ENCODE measurements around the gene CAMK1D. TPM values are rescaled to one million over a fixed set of nuclear protein-coding genes. Genes with fewer than 3 reads are reported as not detected.

Gene CAMK1D
- total and polyA plus RNA-seq, 2 experiments from 2014 or later = 2.0 to 3.8 TPM

DNA sequence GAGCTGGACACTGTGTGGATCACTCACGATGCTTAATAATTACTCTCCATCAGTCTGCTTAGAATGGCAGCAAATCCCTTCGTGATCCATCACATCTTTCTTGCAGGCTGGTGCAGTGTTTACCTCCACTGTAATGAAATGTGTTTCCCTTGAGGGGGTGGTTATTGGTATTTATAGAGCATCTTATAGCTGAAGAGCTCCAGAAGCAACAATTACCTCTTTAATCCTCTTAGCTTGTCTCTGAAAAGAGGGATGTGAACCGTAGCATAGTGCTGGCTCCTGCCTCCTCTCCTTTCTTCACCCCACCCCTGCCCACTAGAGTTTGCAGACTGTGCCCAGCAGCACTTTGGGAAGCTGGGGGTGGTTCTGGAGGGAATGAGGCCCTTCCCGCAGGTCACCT is 132.6 kb downstream of the CAMK1D start:
- Histone ChIP-seq H3K9me3 (ENCODE audit: low read depth) (no peaks in the 10 kb centered on the region), H3K36me3 (no peaks in the 10 kb centered on the region), H3K27me3 (no peaks in the 10 kb centered on the region), H3K4me3 (no peak overlapping the region), H3K27ac (peak overlapping the region; percentile 19), H3K4me1 (ENCODE audit: low read depth) (peaks cover 25% of the 10 kb centered on the region)
- TF ChIP-seq, protein P1, sequence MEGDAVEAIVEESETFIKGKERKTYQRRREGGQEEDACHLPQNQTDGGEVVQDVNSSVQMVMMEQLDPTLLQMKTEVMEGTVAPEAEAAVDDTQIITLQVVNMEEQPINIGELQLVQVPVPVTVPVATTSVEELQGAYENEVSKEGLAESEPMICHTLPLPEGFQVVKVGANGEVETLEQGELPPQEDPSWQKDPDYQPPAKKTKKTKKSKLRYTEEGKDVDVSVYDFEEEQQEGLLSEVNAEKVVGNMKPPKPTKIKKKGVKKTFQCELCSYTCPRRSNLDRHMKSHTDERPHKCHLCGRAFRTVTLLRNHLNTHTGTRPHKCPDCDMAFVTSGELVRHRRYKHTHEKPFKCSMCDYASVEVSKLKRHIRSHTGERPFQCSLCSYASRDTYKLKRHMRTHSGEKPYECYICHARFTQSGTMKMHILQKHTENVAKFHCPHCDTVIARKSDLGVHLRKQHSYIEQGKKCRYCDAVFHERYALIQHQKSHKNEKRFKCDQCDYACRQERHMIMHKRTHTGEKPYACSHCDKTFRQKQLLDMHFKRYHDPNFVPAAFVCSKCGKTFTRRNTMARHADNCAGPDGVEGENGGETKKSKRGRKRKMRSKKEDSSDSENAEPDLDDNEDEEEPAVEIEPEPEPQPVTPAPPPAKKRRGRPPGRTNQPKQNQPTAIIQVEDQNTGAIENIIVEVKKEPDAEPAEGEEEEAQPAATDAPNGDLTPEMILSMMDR (IDR thresholded peaks at IDR 0.05; ENCODE audit: low read depth, low read length) = no peak
- DNase-seq (ENCODE audit: low read depth in 1 of 2, low spot score in 1 of 2) = no peak

DNA sequence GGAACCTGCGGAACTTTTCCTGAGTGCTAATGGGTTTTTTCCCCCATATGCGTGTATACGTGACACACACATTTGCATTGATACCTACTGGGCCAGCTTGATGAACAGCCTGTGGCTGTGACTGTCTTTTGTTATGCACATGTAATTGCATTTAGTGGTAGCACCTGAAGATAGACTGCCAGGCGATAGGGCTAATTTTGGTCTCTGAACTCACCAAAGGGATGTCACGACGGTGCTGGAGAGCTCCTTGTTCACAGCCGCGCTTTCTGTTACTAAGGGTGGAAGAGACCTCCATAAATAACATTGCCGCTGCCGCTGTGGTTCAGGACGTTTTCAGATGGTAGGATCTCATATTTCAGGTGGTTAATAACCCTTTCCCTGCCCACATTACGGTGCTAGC is 133.2 kb downstream of the CAMK1D start:
- Histone ChIP-seq H3K4me3 (no peak overlapping the region), H3K36me3 (no peaks in the 10 kb centered on the region), H3K4me1 (ENCODE audit: low read depth) (peaks cover 25% of the 10 kb centered on the region), H3K27me3 (no peaks in the 10 kb centered on the region), H3K9me3 (ENCODE audit: low read depth) (no peaks in the 10 kb centered on the region), H3K27ac (peak overlapping the region; percentile 19)
- peak in 1 of 2 donors; percentile 76 for DNase-seq (ENCODE audit: low read depth in 1 of 2, low spot score in 1 of 2)
- TF ChIP-seq, protein P1 (IDR thresholded peaks at IDR 0.05; ENCODE audit: low read depth, low read length) = no peak

DNA sequence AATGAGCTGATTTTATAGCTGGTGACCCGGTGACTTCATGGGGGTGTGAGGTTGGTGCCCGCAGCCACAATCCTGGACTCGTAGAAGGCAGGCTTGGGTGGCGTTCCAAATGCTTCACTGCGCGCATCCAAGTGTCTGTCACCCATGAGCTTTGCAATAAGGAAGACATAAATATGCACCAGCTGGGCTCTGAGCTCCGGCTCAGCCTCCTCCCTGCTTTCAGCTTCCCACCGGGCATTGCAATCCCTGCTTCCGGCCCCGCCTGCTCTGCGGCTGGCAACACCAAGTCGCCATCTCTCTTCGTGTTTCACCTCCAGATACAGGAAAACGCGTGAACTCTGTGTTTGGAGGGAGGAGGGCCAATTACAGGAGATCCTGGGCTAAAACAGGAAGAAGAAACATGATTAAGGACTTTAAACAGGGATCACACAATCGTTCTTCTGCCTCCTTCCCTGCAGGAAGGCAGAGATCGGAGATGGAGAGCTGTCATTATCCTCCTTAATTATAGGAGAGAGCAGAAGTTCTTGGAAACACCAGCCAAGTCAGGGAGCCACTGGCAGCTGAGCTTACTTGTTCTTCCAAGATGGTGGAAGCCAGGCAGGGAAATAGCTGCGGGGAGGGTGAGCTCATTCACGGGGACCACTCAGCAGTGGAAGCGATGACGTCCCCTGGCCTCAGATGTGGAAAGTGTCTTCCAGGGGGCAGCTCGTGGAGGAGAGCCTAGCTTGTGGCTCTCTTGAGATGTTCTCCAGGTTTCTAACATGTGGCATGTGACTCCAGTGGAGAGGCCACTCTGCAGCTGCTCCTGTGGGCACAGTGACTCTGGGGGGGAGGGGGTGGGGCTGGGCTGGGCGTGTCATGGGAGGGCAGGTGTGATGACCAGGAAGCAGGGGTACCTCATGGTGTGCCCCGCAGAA is 134.9 kb downstream of the CAMK1D start:
- no peaks in the 10 kb centered on the region for H3K36me3 ChIP-seq
- peaks cover 25% of the 10 kb centered on the region for H3K4me1 ChIP-seq (ENCODE audit: low read depth)
- no peak for DNase-seq (ENCODE audit: low read depth in 1 of 2, low spot score in 1 of 2)
- TF ChIP-seq, protein P1 (IDR thresholded peaks at IDR 0.05; ENCODE audit: low read depth, low read length) = no peak
- H3K27ac ChIP-seq = peak overlapping the region; percentile 79
- H3K4me3 ChIP-seq = no peak overlapping the region
- no peaks in the 10 kb centered on the region for H3K27me3 ChIP-seq
- H3K9me3 ChIP-seq (ENCODE audit: low read depth) = no peaks in the 10 kb centered on the region

DNA sequence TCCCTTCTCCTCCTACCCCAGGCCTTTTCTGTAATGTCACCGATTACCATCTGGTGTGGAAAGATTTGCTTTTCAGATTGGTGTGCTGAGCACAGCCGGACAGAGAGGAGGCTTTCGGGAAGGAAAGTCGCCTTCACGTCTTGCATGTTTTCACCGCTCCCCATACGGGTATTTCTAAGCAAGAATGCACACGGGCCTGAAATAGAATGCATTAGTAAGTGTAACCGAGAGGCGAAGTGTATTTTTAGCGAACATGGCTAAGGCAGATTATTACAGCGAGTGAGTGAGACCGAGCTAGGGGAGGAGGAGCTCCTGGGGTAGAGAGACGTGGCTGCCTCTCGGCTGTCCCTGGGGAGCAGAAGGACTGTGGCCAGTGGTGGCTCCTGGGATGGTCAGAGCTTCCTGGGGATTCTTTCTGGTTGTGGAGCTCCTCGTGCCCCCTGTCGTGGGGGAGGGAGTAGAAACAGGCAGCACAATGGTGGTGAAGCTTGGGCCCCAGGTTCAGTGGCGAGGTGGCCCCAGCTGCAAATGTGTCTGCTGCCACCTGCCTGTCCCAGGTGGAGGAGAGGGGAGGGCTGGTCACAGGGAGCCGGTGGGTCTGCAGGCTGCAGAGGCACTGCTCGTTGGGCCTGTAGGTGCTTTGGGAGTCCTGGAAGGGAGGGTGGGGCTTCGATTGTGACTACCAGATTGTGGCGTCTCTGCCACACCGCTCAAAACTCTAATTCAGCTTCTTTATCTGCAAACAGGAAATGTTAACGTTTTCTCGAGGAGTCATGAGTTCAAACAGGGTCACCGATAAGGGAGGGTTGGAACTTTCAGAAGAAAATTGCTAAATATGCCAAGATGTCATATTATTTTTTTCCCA is 135.8 kb downstream of the CAMK1D start:
- Histone ChIP-seq H3K4me1 (ENCODE audit: low read depth) (peaks cover 25% of the 10 kb centered on the region), H3K36me3 (no peaks in the 10 kb centered on the region)
- DNase-seq (ENCODE audit: low read depth in 1 of 2, low spot score in 1 of 2) = peak; percentile 17 to 65

DNA sequence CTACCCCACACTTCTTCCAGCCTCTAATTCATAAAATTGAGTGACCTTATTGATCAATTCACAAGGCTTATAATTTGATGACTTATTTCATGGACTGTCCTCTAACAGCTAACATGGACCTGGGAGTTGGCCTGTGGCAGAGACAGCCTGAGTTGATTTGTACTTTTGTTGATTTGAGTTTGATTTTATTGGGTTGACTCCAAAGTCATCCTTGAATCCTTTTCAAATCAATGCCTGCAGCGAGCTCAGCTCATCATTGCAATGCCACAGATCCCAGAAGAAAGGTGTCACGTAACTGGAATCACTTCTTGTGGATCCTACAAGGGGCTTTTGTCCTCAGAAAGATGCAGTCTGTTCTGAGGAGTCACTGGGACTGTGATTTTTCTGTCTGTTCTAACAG is 138.0 kb downstream of the CAMK1D start:
- TF ChIP-seq, protein P1 (IDR thresholded peaks at IDR 0.05; ENCODE audit: low read depth, low read length) = no peak
- no peak for DNase-seq (ENCODE audit: low read depth in 1 of 2, low spot score in 1 of 2)
- no peaks in the 10 kb centered on the region for H3K9me3 ChIP-seq (ENCODE audit: low read depth)
- no peak overlapping the region for H3K27ac ChIP-seq
- no peaks in the 10 kb centered on the region for H3K36me3 ChIP-seq
- no peak overlapping the region for H3K4me3 ChIP-seq
- no peaks in the 10 kb centered on the region for H3K27me3 ChIP-seq
- H3K4me1 ChIP-seq (ENCODE audit: low read depth) = peaks cover 20% of the 10 kb centered on the region

More for the DNA sequence above, 135.8 kb downstream of the CAMK1D start:
- H3K27me3 ChIP-seq = no peaks in the 10 kb centered on the region
- peak overlapping the region; percentile 79 for H3K27ac ChIP-seq
- TF ChIP-seq, protein P1 (IDR thresholded peaks at IDR 0.05; ENCODE audit: low read depth, low read length) = no peak
- no peaks in the 10 kb centered on the region for H3K9me3 ChIP-seq (ENCODE audit: low read depth)
- no peak overlapping the region for H3K4me3 ChIP-seq

All from cardiac muscle cell (in vitro differentiated cells and primary cell).